GM12891 (cell line): ENCODE results near the gene MAPT.

Experiments used
- DNase-seq: peaks from one replicate; pipeline ENCODE4 v3.0.0; 2011; ENCODE audit warnings: low spot score; ENCODE audit not compliant: insufficient read length
- FAIRE-seq: peaks from 2 replicates; lab custom pipeline; 2011; peaks lifted over from hg19 to GRCh38; lab: Jason Lieb, UNC
- PAX5 ChIP-seq: IDR thresholded peaks from 2 replicates; pipeline ENCODE4 v1.6.1; 2011; ENCODE audit warnings: low read length, moderate library complexity, mild to moderate bottlenecking; ENCODE audit not compliant: insufficient read depth, severe bottlenecking
- POLR2A ChIP-seq: IDR thresholded peaks from 2 replicates; pipeline ENCODE4 v1.6.1; 2011; ENCODE audit warnings: low read depth, low read length, control low read depth
- POLR2AphosphoS5 ChIP-seq: IDR thresholded peaks from 2 replicates; pipeline ENCODE4 v1.6.1; 2011; ENCODE audit warnings: low read depth, low read length, control low read depth
- POU2F2 ChIP-seq: IDR thresholded peaks from 2 replicates; pipeline ENCODE4 v1.6.1; 2011; ENCODE audit warnings: low read depth, mild to moderate bottlenecking, control low read depth, low read length, moderate library complexity
- SPI1 ChIP-seq: IDR thresholded peaks from 2 replicates; pipeline ENCODE4 v1.6.1; 2011; ENCODE audit warnings: low read depth, low read length, control low read depth
- TAF1 ChIP-seq: IDR thresholded peaks from 2 replicates; pipeline ENCODE4 v1.6.1; 2011; ENCODE audit warnings: low read depth, low read length, control low read depth

The MAPT gene

DNA sequence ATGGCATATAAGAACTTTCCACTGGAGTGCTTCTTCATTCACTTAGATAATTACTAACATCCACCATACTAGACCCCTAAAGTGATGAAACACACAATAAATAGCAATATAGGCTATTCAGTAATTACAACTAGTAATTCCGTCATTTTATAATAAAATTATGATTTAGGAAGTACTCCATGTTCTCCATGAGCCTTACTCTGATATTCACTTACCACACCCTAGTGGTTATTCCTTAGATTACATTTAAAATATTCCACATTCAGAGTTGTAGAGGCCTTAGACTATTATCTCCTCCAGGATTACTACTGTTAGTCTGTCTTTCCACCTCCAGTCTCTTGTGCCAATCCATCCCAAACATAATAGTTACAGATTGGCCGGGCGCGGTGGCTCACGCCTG lies 167.1 kb downstream of the MAPT start:
- no peak for TF ChIP-seq POLR2A
- TF ChIP-seq PAX5 = no peak
- TF ChIP-seq POU2F2 = no peak
- no peak for TF ChIP-seq TAF1
- no peak for TF ChIP-seq SPI1
- TF ChIP-seq POLR2AphosphoS5 = no peak
- no peak for FAIRE-seq
- DNase-seq = no peak

- FAIRE-seq (no peak), DNase-seq (no peak)
- TF ChIP-seq TAF1 (no peak), SPI1 (no peak), POLR2A (no peak), POU2F2 (no peak), POLR2AphosphoS5 (no peak), PAX5 (no peak)
Observed at GRCh38 chr17:46063241-46063640, 168.9 kb downstream of the MAPT start.

DNA sequence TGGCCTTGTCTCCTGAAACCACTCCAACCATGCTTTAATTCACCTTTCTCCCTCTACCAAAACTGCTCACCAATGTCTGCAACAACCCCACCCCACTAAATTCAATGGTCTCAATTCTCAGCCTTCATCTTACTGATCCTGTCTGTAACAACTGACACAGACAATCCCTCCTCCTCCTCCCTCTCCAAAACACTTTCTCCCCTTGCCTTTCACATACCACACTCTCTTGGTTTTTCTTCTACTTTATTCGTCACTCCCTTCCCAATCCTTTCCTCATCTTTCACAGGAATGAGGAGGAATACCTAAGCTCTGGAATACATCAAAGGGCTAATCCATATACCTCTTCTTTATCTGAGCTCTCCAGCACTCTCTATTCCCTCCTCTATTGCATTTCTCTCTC lies 170.1 kb downstream of the MAPT start:
- DNase-seq (no peak), FAIRE-seq (no peak)
- TF ChIP-seq PAX5 = no peak
- no peak for TF ChIP-seq POLR2AphosphoS5
- TF ChIP-seq POLR2A = no peak

DNA sequence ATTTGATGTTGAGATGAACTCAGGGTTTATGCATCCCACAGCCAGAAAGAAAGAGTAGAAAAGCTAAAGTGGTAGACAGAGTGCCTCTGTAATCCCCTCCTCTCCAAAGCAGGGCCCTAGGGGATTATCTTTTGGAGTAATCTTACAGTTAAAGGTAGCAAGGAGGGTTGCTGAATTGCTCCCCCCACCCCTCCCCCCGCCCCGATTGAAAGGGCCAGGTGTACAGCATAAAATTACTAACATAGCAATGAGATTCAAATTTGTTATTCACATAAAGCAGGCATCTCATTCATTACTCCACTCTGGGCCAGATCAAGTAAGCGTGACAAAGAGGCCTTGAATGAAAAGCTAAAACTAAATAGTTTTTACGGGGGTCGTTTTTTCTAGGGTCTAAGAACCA lies 177.4 kb downstream of the MAPT start:
- TF ChIP-seq TAF1 (no peak), POLR2A (no peak), POU2F2 (no peak), POLR2AphosphoS5 (no peak), PAX5 (no peak), SPI1 (no peak)
- DNase-seq = no peak
- FAIRE-seq = no peak

- TF ChIP-seq POLR2A (no peak), POU2F2 (no peak), PAX5 (no peak), POLR2AphosphoS5 (no peak), SPI1 (no peak), TAF1 (no peak)
- FAIRE-seq (no peak), DNase-seq (no peak)
Observed at GRCh38 chr17:46072998-46073397, 178.6 kb downstream of the MAPT start.

- no peak for TF ChIP-seq PAX5
- no peak for TF ChIP-seq TAF1
- TF ChIP-seq POLR2AphosphoS5 = no peak
- no peak for TF ChIP-seq SPI1
- TF ChIP-seq POU2F2 = no peak
- TF ChIP-seq POLR2A = no peak
- FAIRE-seq (no peak), DNase-seq (no peak)
Observed at GRCh38 chr17:46074540-46074939, 180.2 kb downstream of the MAPT start.
